GM20431 (cell line): Measurements from ENCODE around the gene SNN.

Experiments
- in situ Hi-C: fragments of 300-500 bp; cut with MseI, MboI; formaldehyde crosslinking; loops from one replicate; pipeline ENCODE4 v1.15.0; 2020; ENCODE audit warnings: low sequenced_read_pairs; ENCODE audit not compliant: unreplicated experiment

The SNN gene

DNA sequence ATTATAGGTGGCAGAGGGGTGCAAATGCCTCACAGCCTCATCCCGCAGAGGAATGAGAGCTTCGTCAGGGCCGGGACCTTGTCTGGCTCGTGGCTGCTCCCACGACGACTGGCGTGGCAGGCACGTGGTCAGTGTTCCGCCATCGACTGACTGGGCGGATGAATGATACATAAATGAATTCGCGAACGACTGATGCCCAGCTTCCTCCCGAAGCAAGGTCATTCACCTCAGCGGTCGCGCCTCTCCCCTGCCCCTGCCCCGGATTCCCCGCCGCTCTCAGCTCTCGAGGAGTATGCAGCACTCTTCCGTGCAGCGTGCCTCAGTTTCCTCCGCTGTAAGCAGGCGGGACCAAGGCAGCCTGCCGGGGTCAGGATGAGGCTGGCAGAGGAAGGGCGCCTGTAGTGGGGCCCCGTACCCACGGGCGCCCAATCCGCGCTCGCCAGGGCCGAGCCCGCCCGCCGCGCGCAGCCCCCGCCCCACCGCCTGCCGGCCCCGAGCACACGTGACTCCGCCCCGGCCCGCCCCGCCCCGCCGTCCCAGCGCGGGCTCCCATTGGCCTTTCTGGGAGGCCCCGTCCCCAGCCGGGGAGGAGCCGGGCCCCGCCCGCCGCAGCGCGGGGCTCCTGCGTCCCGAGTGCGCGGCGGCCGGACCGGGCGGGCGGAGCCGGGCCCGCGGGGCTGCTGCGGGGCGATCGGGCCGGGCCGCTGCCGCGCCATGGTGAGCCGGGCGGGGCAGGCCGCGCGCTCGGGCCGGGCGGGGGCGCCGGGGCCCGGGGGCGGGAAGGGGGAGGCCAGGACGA lies at the start of gene SNN:
TSS of gene SNN (plus strand) at position 632 of the 799 bp plus-strand sequence. CDS start 7,605 bp downstream, outside the sequence.
- in situ Hi-C loops: no loop called here

DNA sequence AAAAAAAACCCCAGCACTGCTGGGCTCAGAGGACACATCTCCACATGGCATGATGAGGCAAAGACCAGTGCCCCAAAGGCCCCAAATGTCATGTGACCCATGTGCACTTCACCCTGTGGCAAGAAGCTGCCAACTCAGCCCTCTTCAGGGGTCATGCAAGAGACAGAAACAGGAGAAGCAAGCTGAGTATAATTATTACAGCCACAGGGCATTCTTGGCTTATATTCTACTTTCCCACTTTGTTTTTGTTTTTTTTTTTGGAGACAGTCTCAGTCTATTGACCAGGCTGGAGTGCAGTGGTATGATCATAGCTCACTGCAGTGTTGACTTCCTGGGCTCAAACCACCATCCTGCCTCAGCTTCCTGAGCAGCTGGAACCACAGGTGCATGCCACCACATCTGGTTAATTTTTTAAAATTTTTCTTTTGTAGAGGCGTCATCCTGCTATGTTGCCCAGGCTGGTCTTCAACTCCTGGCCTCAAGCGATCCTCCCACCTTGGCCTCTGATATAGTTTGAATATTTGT lies 48.9 kb upstream of the SNN start:
- in situ Hi-C loops: no loop called here

DNA sequence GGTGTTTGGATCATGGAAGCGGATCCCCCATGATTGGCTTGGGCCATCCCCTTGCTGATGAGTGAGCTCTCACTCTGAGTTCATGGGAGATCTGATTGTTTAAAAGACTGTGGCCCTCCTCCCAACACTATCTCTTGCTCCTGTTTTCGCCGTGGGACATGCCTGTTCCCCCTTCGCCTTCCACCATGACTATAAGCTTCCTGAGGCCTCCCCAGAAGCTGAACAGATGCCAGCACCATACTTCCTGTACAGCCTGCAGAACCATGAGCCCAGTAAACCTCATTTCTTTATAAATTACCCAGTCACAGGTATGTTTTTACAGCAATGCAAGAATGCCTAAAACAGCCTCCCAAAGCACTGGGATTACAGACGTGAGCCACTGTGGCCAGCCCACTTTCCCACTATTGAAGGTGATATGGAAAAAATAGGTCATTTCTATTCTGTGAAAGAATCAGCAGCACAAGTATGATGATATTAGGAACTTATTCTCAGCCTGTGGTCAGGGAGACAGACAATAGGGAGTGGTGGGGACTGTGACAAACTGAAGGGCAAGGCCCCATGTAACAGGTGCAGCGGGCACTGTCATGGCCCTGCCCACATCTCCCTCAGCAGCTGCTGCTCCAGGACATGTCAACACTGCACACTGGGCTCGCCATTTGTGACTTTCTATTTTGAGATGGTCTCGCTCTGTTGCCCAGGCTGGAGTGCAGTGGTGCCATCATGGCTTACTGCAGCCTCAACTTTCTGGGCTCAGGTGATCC lies 47.8 kb upstream of the SNN start:
- in situ Hi-C loops: no loop called here

DNA sequence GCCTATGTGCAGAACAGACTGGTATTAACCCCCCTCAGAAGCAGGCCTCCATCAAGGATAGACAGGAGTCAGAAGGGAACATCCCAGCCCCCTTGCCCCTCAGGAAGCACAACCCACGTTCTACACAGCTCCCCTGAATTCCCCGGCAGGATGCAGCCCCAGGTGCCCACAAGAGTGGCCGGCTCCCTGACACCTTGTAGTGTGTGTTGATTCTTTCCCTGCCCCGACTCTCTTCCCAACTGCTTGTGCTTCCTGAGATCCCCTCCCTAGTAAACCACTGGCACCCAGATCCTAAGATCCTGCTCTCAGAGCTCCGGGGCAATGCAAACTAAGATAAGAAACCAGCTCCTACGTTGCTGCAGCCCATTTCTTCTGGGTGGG lies 46.7 kb upstream of the SNN start:
- in situ Hi-C loops: no loop called here

DNA sequence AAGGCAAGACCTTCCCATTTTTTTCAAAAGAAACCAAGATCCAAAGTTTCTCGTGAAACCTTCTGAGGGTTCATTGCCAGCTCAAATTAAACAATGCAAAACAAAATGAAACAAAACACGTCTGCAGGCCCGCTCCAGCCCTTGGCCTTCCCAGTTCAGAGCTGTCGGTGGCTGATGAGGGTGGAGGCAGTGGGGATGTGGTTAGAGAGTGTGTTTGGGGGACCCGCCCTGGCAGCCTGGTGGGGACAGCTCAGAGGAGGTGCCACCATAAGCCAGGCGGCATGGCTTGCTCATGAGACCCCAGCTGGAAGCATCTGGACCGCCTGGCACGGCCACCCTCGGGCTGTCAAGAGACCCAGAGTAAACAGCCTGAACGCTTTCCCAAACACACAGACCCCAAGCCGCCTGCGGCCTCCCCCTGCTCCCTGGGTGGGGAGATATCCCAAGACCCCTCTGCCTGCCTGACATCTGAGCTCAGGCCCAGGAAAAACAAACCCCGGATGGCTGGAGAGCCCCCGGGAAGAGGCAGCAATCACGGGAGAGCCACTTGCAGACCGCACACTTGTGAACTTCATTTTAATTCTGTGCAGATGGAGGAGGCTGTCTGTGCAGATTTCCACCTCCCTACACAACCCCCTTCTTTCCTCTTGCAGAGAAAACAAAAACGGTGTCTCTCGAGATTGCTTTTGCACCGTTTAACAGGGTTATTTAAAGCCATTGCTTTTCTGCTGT lies 46.2 kb upstream of the SNN start:
- in situ Hi-C loops: no loop called here

DNA sequence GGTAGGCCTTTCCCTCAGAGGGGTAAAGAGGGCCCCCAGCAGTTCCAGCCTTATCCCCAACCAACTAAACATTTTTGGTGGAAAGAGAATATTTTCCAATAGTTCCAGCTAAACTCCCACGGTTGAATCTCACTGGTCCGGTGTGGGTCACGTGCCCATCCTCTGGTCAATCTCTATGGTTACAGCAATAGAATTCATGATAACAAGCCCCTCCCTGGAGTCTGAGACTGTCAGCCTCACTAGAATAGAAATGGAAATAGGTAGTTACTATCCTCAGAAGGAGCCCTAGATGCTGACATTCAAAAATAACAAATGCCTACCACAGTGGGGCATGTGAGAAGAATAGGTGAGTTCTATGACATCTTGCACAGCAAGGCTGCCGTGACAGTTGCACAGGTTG lies 44.0 kb upstream of the SNN start:
- in situ Hi-C loops: no loop called here

DNA sequence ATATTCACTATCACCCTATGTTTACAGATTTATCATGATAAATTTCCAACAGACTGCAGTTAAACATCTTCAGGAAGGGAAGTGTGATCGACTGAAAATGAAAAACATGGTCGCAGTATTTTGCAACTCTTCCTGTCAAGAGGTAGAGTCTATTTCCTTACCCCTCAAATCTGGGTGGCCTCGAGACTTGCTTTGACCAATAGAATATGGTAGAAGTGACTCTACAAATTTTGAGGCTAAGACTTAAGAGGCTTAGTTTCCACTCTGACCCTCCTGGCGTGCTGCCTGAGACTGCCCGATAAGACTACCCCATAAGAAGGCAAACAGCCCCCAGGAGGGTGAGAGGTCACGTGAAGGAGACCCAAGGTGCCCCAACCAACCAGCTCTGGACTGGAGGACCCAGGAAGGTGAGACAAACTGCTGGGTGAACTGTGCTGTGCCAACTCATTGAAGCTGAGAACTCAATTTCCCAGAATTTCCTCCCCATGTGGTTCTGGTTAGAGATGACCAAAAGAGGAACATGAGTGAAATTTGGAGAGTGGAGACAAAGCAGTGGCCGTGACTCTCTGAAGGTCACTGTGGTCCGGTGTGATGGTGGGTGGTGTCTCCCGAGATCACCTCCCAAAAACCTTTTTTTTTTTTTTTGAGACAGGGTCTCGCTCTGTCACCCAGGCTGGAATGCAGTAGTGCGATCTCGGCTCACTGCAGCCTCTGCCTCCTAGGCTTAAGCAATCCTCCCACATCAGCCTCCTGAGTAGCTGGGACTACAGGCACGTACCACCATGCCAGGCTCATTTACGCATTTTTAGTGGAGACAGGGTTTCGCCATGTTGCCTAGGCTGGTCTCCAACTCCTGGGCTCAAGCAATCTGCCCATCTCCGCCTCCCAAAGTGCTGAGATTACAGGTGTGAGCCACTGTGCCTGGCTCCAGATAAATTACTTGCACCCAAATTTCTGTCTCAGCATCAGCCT lies 43.3 kb upstream of the SNN start:
- in situ Hi-C loops: loop anchor here (25.0 kb wide), 1 partner anchor 213 kb away; no protein-coding TSS in a partner anchor

DNA sequence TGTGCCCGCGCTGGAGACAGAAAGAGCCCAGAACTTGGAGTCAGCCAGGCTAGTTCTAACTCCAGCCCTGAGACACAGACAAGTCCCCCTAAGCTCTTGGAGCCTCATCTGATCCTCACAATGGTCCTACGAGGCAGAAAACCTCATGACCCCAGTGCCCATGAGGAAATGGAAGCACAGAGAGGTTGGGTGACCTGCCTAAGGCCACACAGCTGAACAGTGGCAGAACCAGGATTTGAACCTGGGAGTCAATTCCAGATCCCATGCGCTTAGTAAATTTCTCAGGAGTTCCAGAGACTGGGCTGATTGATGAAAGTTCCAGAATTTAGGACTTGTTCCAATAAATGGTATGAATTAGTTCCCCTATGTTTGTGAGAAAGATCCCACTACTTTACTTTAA lies 42.5 kb upstream of the SNN start:
- in situ Hi-C loops: loop anchor here (25.0 kb wide), 1 partner anchor 213 kb away; no protein-coding TSS in a partner anchor

DNA sequence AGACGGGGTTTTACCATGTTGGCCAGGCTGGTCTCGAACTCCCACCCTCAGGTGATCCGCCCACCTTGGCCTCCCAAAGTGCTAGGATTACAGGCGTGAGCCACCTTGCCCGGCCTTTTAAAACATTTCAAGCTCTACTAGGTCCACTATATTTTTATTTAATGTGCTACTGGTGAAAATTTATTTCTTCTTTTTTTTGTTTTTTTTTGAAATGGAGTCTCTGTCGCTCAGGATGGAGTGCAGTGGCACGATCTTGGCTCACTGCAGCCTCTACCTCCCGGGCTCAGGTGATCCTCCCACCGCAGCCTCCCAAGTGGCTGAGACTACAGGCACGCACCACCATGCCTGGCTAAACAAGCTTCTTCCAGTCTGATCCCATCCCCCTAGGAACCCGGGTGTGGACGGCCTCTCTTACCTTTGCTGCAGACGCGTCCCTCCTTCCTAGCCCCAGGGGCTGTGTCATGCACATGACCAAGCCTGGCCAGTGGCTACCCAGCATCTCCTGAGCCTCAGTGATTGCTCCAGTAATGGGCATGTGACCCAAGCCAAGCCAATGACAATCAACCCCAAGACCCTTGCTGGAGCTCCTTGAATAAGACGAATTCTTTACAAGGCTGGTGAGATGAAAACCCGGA lies 41.5 kb upstream of the SNN start:
- in situ Hi-C loops: loop anchor here (25.0 kb wide), 1 partner anchor 214 kb away; no protein-coding TSS in a partner anchor

DNA sequence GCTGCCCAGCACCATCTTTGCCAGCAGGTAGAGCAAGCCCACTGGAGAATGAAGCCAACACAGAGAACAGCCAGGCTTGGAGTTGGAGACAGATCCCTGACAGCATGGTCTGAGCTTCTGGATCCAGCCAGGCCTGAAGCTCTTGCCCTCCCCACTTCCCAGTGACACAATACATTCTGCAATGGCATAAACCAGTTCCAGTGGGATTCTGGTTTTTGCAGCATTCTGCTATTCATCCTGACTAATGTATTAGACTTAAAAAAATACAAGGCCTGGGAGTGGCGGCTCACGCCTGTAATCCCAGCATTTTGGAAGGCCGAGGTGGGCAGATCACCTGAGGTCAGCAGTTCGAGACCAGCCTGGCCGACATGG lies 41.0 kb upstream of the SNN start:
- in situ Hi-C loops: loop anchor here (25.0 kb wide), 1 partner anchor 215 kb away; no protein-coding TSS in a partner anchor

DNA sequence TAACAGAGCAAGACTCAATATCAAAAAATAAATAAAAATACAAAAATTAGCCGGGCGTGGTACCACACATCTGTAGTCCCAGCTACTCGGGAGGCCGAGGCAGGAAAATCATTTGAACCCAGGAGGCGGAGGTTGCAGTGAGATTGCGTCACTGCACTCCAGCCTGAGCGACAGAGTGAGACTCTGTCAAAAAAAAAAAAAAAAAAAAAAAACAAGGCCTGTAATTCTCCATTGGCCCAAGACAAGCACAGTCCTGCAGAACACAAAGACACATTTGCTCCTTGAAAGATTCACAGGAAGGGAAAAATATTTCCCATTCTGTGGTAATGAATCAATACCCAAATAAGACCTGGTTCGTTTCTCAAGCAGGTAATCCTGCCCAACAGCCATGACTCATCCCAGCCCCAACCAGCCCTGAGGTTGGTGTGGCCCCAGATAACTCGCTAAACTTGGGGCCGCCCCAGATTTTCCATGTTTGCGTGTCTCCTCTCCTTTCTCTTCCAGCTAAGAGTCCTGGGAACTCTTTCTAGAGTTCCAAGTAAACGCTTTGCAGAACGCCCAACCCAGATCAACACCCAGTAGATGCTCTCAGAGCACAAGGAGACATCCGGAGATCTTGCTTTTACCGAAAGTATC lies 40.3 kb upstream of the SNN start:
- in situ Hi-C loops: loop anchor here (25.0 kb wide), 1 partner anchor 216 kb away; no protein-coding TSS in a partner anchor

DNA sequence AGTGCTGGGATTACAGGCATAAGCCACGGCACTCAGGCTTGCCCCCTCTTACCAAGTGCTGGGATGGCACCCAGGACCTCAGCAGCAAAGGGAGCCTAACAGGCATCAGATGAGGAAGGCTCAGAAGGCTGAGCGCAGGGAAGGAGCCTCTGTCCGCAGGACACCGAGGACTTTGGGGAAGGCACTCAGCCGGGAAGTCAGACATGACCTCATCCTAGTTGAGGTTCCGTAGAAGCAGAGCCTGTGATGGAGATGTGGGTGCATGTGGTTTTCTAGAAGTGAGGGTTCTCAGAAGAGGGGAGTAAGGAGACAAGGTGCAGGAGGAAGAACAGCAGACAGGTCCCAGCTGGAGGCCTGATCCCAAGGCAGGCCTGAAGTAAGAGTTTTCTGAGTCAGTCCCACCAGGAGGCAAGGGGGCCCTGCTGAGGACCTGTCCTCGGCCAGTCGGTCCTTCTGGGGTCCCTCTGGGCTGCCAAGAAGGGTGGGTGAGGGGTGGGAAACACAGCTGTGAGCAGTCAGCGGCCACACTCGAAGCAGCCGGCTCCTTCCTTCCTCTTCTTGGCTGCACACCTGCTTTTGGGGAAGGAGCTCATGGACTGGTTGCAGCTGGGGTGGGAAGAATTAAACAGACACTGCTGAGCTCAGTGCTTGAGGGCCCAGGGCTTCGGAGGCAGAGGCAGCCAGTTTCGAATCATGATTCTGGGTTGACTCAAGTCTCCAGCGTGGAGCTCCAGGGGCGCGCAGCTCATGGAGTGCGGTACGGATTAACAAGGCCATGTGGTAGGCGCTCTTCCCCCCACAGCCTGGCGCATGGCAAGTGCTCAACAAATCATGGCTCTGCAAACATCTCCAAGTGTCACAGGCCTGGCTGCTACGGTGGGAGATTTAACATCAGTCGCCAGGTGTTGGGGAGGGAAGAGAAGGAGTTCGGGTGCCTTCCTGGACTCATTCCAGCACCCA lies 38.9 kb upstream of the SNN start:
- in situ Hi-C loops: loop anchor here (25.0 kb wide), 1 partner anchor 217 kb away; no protein-coding TSS in a partner anchor

DNA sequence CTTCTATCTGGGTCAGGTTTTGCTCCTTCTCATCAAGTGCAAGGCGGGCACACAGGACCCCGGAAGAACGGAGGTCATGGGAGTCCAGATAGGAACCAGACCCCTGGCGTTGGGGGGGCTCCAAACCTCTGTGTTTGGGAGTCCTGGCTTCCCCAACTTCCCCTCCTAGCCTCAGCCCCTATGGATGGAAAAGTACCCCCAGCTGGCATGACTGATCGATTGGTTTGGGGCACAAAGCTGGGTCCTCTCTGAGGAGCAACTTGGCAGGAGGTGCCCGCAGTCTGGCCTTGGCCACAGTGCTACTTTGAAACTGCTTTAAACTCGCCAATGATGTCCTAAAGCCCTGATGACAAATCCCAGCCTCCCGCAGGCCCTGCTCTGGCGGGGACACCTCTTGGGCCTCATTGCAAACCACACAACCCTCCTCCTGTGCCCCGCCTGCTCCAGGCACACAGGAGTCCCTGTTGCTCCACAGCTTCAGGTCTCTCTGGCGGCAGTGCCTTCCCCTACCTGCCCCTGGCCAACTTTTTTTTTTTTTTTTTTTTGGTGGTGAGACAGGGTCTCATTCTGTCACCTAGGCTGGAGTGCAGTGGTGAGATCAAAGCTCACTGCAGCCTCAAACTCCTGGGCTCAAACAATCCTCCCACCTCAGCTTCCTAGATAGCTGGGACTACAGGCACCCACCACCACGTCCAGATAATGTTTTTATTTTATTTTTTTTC lies 38.0 kb upstream of the SNN start:
- in situ Hi-C loops: loop anchor here (25.0 kb wide), 1 partner anchor 218 kb away; no protein-coding TSS in a partner anchor

DNA sequence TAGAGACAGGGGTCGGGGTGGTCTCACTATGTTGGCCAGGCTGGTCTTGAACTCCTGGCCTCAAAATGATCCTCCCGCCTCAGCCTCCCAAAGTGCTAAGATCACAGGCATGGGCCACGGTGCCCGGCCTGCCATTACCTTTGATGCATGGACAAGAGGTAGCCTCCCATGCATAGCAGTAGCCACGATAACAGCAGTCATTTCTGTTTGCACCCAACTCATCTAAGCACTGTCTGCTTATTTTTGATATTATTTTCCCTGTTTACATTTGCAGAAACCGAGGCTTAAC lies 37.5 kb upstream of the SNN start:
- in situ Hi-C loops: loop anchor here (25.0 kb wide), 1 partner anchor 218 kb away; no protein-coding TSS in a partner anchor

DNA sequence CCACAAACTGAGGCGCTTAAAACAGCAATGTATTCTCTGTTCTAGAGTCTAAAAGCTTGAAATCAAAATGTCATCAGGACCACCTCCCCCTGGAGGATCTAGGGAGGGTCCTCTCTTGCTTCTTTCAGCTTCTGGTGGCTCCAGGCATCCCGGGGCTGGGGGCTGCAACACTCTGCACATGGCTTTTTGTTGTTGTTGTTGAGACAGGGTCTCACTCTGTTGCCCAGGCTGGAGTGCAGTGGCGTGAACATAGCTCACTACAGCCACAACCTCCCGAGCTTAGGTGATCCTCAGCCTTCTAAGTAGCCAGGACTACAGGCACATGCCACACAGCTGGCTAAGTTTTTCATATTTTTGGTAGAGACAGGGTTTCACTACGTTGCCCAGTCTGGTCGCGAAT lies 37.0 kb upstream of the SNN start:
- in situ Hi-C loops: loop anchor here (25.0 kb wide), 1 partner anchor 219 kb away; no protein-coding TSS in a partner anchor

DNA sequence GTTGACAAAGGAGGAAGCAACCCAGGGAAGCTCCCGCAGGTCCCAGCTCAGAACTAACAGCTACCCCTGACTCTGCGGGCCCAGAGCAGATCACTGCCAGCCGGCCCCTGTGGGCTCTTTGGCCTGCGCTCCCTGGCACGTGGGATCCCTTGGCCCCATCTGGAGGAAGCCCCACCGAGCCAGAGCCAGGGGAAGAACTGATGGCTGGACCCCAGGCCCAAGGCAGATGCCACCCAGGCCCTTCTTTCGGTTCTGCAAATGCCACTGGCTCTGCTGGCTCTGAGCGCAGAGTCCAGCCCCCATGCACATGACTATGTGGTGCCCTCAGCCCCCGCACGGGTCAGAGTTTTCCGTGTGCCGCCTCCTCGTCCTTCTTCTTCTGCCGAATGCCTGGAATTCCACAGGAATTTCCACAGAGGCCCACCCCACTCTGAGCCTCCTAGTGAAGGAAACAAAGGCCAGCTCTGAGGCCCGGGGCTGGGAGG lies 35.8 kb upstream of the SNN start:
- in situ Hi-C loops: loop anchor here (25.0 kb wide), 1 partner anchor 220 kb away; no protein-coding TSS in a partner anchor
